Measurements from ENCODE around the gene PDE9A. TPM values are rescaled to one million over a fixed set of nuclear protein-coding genes. Genes with fewer than 3 reads are reported as not detected.

Gene PDE9A
- total and polyA plus RNA-seq, 2 experiments from 2014 or later: not detected

GRCh38 chr21:42741066-42741465 lies 87.6 kb downstream of the PDE9A start:
- H3K27me3 ChIP-seq (replicated peaks; ENCODE audit: insufficient read depth): peaks cover 40% of the 10 kb centered on the region
- TF ChIP-seq EZH2 (IDR thresholded peaks at IDR 0.05; ENCODE audit: insufficient read depth, poor library complexity, severe bottlenecking): no peak
- no peak for DNase-seq
- H3K4me2 ChIP-seq (ENCODE audit: unreplicated experiment): no peak overlapping the region
- in situ Hi-C loops (cut with MboI): no loop called here
- no peaks in the 10 kb centered on the region for H4K20me1 ChIP-seq (ENCODE audit: insufficient read depth)
- H3K36me3 ChIP-seq (ENCODE audit: low read depth): no peaks in the 10 kb centered on the region
- H3K4me3 ChIP-seq: no peak overlapping the region
- H3F3A ChIP-seq (ENCODE audit: insufficient read depth): no peaks in the 10 kb centered on the region
- H3K9me2 ChIP-seq (ENCODE audit: insufficient read depth): no peaks in the 10 kb centered on the region
- H3K9ac ChIP-seq: no peak overlapping the region
- H3K27ac ChIP-seq: no peak overlapping the region
- no peak overlapping the region for H2AFZ ChIP-seq
- no peaks in the 10 kb centered on the region for H3K9me3 ChIP-seq (ENCODE audit: low read depth)
- 0 out of 2 replicates have a peak, but pooled peaks cover 3% of the 10 kb centered on the region for H3K4me1 ChIP-seq (ENCODE audit: insufficient read depth)
- WGBS, 2 experiments (ENCODE audit: low coverage in 1 of 2, low lambda C conversion rate in 2 of 2, missing lambda C conversion rate in 2 of 2): 42 to 56% methylated on average over 10 of the region's 10 CpGs
- no peaks in the 10 kb centered on the region for H3K79me2 ChIP-seq (ENCODE audit: insufficient read depth)

- in situ Hi-C loops (cut with MboI): no loop called here
- no peaks in the 10 kb centered on the region for H3K79me2 ChIP-seq (ENCODE audit: insufficient read depth)
- no peaks in the 10 kb centered on the region for H3K36me3 ChIP-seq (ENCODE audit: low read depth)
- TF ChIP-seq EZH2phosphoT487 (IDR thresholded peaks at IDR 0.05; ENCODE audit: insufficient read depth, low read depth) (no peak), EZH2 (IDR thresholded peaks at IDR 0.05; ENCODE audit: insufficient read depth, poor library complexity, severe bottlenecking) (no peak)
- no peak overlapping the region for H2AFZ ChIP-seq
- H3K27me3 ChIP-seq (replicated peaks; ENCODE audit: insufficient read depth): peaks cover 41% of the 10 kb centered on the region
- 53 to 57% methylated on average over 30 of the region's 30 CpGs for WGBS, 2 experiments (ENCODE audit: low coverage in 1 of 2, low lambda C conversion rate in 2 of 2, missing lambda C conversion rate in 2 of 2)
- no peaks in the 10 kb centered on the region for H3K9me3 ChIP-seq (ENCODE audit: low read depth)
- H3K9me2 ChIP-seq (ENCODE audit: insufficient read depth): no peaks in the 10 kb centered on the region
- no peak overlapping the region for H3K4me3 ChIP-seq
- DNase-seq: no peak
- no peaks in the 10 kb centered on the region for H3F3A ChIP-seq (ENCODE audit: insufficient read depth)
- H4K20me1 ChIP-seq (ENCODE audit: insufficient read depth): no peaks in the 10 kb centered on the region
- H3K4me1 ChIP-seq (ENCODE audit: insufficient read depth): no peaks in the 10 kb centered on the region
- H3K27ac ChIP-seq: no peak overlapping the region
- H3K9ac ChIP-seq: no peak overlapping the region
- no peak overlapping the region for H3K4me2 ChIP-seq (ENCODE audit: unreplicated experiment)
Observed at GRCh38 chr21:42744520-42745445, 91.4 kb downstream of the PDE9A start.

- Histone ChIP-seq H3K79me2 (ENCODE audit: insufficient read depth) (no peaks in the 10 kb centered on the region), H3K9me2 (ENCODE audit: insufficient read depth) (no peaks in the 10 kb centered on the region), H3K27me3 (replicated peaks; ENCODE audit: insufficient read depth) (peaks cover 41% of the 10 kb centered on the region), H3K36me3 (ENCODE audit: low read depth) (no peaks in the 10 kb centered on the region), H3F3A (ENCODE audit: insufficient read depth) (no peaks in the 10 kb centered on the region), H3K27ac (no peak overlapping the region), H3K9me3 (ENCODE audit: low read depth) (no peaks in the 10 kb centered on the region), H3K4me3 (no peak overlapping the region), H4K20me1 (ENCODE audit: insufficient read depth) (no peaks in the 10 kb centered on the region), H2AFZ (no peak overlapping the region), H3K9ac (no peak overlapping the region), H3K4me1 (ENCODE audit: insufficient read depth) (no peaks in the 10 kb centered on the region), H3K4me2 (ENCODE audit: unreplicated experiment) (no peak overlapping the region)
- in situ Hi-C loops (cut with MboI): no loop called here
- no peak for TF ChIP-seq EZH2 (IDR thresholded peaks at IDR 0.05; ENCODE audit: insufficient read depth, poor library complexity, severe bottlenecking)
- no peak for TF ChIP-seq EZH2phosphoT487 (IDR thresholded peaks at IDR 0.05; ENCODE audit: insufficient read depth, low read depth)
- WGBS, 2 experiments (ENCODE audit: low coverage in 1 of 2, low lambda C conversion rate in 2 of 2, missing lambda C conversion rate in 2 of 2): 54 to 57% methylated on average over 22 of the region's 22 CpGs
- no peak for DNase-seq
Observed at GRCh38 chr21:42745511-42746239, 92.3 kb downstream of the PDE9A start.

GRCh38 chr21:42746240-42746592 lies 92.8 kb downstream of the PDE9A start:
- H4K20me1 ChIP-seq (ENCODE audit: insufficient read depth): no peaks in the 10 kb centered on the region
- no peaks in the 10 kb centered on the region for H3F3A ChIP-seq (ENCODE audit: insufficient read depth)
- H3K79me2 ChIP-seq (ENCODE audit: insufficient read depth): no peaks in the 10 kb centered on the region
- in situ Hi-C loops (cut with MboI): no loop called here
- H3K27ac ChIP-seq: no peak overlapping the region
- no peak overlapping the region for H3K9ac ChIP-seq
- H3K36me3 ChIP-seq (ENCODE audit: low read depth): no peaks in the 10 kb centered on the region
- TF ChIP-seq EZH2phosphoT487 (IDR thresholded peaks at IDR 0.05; ENCODE audit: insufficient read depth, low read depth) (no peak), EZH2 (IDR thresholded peaks at IDR 0.05; ENCODE audit: insufficient read depth, poor library complexity, severe bottlenecking) (no peak)
- H3K4me2 ChIP-seq (ENCODE audit: unreplicated experiment): no peak overlapping the region
- WGBS, 2 experiments (ENCODE audit: low coverage in 1 of 2, low lambda C conversion rate in 2 of 2, missing lambda C conversion rate in 2 of 2): 73 to 79% methylated on average over 6 to 7 of the region's 7 CpGs
- DNase-seq: no peak
- H3K4me3 ChIP-seq: no peak overlapping the region
- no peak overlapping the region for H2AFZ ChIP-seq
- H3K27me3 ChIP-seq (replicated peaks; ENCODE audit: insufficient read depth): peaks cover 35% of the 10 kb centered on the region
- H3K4me1 ChIP-seq (ENCODE audit: insufficient read depth): no peaks in the 10 kb centered on the region
- H3K9me2 ChIP-seq (ENCODE audit: insufficient read depth): no peaks in the 10 kb centered on the region
- no peaks in the 10 kb centered on the region for H3K9me3 ChIP-seq (ENCODE audit: low read depth)
